SK-N-SH (cell line): ENCODE measurements around the gene ATCAY.

Source experiments
- EZH2phosphoT487 ChIP-seq: fragments of 200-600 bp; sonication (generic); IDR thresholded peaks from 2 replicates; pipeline ENCODE4 v1.6.1; 2017; ENCODE audit warnings: low read depth, mixed run types, mild to moderate bottlenecking, antibody characterized with exemption, moderate library complexity, borderline replicate concordance
- FOSL2 ChIP-seq: IDR thresholded peaks from 2 replicates; pipeline ENCODE4 v1.4.0; 2012; ENCODE audit warnings: low read depth, mild to moderate bottlenecking, moderate library complexity, borderline replicate concordance
- GABPA ChIP-seq: IDR thresholded peaks from 2 replicates; pipeline ENCODE4 v1.4.0; 2012; ENCODE audit warnings: low read depth, mild to moderate bottlenecking
- GATA2 ChIP-seq: sonication (generic); formaldehyde crosslinking; IDR thresholded peaks from 2 replicates; pipeline ENCODE4 v1.5.0; 2020; ENCODE audit warnings: mild to moderate bottlenecking, missing genetic modification reagents
- POLR2AphosphoS5 ChIP-seq: IDR thresholded peaks from 2 replicates; pipeline ENCODE4 v1.6.1; 2012; ENCODE audit warnings: low read depth, low read length
- RAD21 ChIP-seq: IDR thresholded peaks from 2 replicates; pipeline ENCODE4 v1.6.1; 2012; ENCODE audit warnings: mild to moderate bottlenecking, low read length
- RCOR1 ChIP-seq: fragments of 150-350 bp; IDR thresholded peaks from 2 replicates; pipeline ENCODE4 v1.6.1; 2017; ENCODE audit warnings: antibody characterized with exemption, low read length
- RFX5 ChIP-seq: IDR thresholded peaks from 2 replicates; pipeline ENCODE4 v1.6.1; 2012; ENCODE audit warnings: mild to moderate bottlenecking, improper control_type of control experiment, low read length
- TCF12 ChIP-seq: IDR thresholded peaks from 2 replicates; pipeline ENCODE4 v1.4.0; 2012
- YY1 ChIP-seq: IDR thresholded peaks from 2 replicates; pipeline ENCODE4 v1.4.0; 2012; ENCODE audit warnings: low read depth, mild to moderate bottlenecking
- TF ChIP-seq, protein P1 (sequence below): fragments of 200-600 bp; sonication (generic); IDR thresholded peaks from 2 replicates; pipeline ENCODE4 v1.6.1; 2017; ENCODE audit warnings: antibody characterized with exemption, mild to moderate bottlenecking, moderate library complexity

DNA sequence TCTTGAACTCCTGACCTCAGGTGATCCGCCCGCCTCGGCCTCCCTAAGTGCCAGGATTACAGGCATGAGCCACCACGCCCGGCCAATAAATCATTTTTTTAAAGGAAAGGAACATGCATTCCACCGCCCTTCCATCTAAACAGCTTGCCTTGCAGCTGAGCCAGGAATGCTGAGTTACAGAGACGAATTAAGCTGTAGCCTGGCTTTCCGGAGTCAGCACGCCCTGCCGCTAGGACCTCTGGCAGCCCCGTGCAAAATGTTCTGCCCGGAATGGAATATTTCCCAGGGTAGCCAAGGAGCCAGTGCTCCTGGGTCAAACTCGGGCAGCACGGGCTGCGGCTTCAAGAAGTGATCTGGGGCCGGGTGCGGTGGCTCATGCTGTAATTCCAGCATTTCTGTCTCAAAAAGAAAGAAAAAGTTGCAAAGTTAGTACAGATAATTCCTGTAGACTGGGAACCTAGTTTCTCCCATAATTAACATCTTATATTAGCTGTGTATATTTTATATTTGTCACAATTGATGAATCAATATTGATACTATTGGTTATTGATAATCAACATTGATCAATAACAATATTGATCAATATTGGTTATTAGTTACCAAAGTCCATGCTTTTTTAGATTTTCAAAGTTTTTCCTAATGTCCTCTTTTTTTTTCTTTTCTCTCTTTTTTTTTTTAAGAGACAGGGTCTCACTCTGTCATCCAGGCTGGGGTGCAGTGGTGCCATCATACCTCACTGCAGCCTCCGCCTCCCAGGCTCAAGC lies 19.2 kb downstream of the ATCAY start:
- TF ChIP-seq TCF12 (no peak), YY1 (no peak), GABPA (no peak), POLR2AphosphoS5 (no peak), RCOR1 (no peak), FOSL2 (no peak), RAD21 (no peak), EZH2phosphoT487 (no peak), RFX5 (no peak), GATA2 (CRISPR knock-in tag) (no peak)
- TF ChIP-seq, protein P1, sequence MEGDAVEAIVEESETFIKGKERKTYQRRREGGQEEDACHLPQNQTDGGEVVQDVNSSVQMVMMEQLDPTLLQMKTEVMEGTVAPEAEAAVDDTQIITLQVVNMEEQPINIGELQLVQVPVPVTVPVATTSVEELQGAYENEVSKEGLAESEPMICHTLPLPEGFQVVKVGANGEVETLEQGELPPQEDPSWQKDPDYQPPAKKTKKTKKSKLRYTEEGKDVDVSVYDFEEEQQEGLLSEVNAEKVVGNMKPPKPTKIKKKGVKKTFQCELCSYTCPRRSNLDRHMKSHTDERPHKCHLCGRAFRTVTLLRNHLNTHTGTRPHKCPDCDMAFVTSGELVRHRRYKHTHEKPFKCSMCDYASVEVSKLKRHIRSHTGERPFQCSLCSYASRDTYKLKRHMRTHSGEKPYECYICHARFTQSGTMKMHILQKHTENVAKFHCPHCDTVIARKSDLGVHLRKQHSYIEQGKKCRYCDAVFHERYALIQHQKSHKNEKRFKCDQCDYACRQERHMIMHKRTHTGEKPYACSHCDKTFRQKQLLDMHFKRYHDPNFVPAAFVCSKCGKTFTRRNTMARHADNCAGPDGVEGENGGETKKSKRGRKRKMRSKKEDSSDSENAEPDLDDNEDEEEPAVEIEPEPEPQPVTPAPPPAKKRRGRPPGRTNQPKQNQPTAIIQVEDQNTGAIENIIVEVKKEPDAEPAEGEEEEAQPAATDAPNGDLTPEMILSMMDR = no peak
